ENCODE results near the gene DPYD.

Gene DPYD

GRCh38 chr1:97157991-97158390 is 762.8 kb downstream of the DPYD start:
- no peak for DNase-seq
- no peak for TF ChIP-seq CTCF (IDR thresholded peaks at IDR 0.05; ENCODE audit: low read depth, low read length)
- Histone ChIP-seq H3K36me3 (no peaks in the 10 kb centered on the region), H3K27ac (no peak overlapping the region), H3K4me3 (ENCODE audit: low read depth, low read length) (no peak overlapping the region), H3K27me3 (ENCODE audit: insufficient read depth, low read depth, severe bottlenecking) (no peaks in the 10 kb centered on the region), H3K9me3 (ENCODE audit: severe bottlenecking) (no peaks in the 10 kb centered on the region)

GRCh38 chr1:97151651-97152050 is 769.2 kb downstream of the DPYD start:
- no peaks in the 10 kb centered on the region for H3K27me3 ChIP-seq (ENCODE audit: insufficient read depth, low read depth, severe bottlenecking)
- no peaks in the 10 kb centered on the region for H3K36me3 ChIP-seq
- H3K27ac ChIP-seq = no peak overlapping the region
- H3K9me3 ChIP-seq (ENCODE audit: severe bottlenecking) = no peaks in the 10 kb centered on the region
- no peak for TF ChIP-seq CTCF (IDR thresholded peaks at IDR 0.05; ENCODE audit: low read depth, low read length)
- no peak overlapping the region for H3K4me3 ChIP-seq (ENCODE audit: low read depth, low read length)
- no peak for DNase-seq

- H3K9me3 ChIP-seq (ENCODE audit: severe bottlenecking) = no peaks in the 10 kb centered on the region
- no peak overlapping the region for H3K4me3 ChIP-seq (ENCODE audit: low read depth, low read length)
- DNase-seq = no peak
- H3K36me3 ChIP-seq = no peaks in the 10 kb centered on the region
- H3K27ac ChIP-seq = no peak overlapping the region
- TF ChIP-seq CTCF (IDR thresholded peaks at IDR 0.05; ENCODE audit: low read depth, low read length) = no peak
- no peaks in the 10 kb centered on the region for H3K27me3 ChIP-seq (ENCODE audit: insufficient read depth, low read depth, severe bottlenecking)
These were observed 775.4 kb downstream of the DPYD start for GRCh38 chr1:97145321-97145956.

GRCh38 chr1:97144527-97144926 is 776.3 kb downstream of the DPYD start:
- H3K4me3 ChIP-seq (ENCODE audit: low read depth, low read length) = no peak overlapping the region
- H3K36me3 ChIP-seq = no peaks in the 10 kb centered on the region
- DNase-seq = no peak
- no peaks in the 10 kb centered on the region for H3K9me3 ChIP-seq (ENCODE audit: severe bottlenecking)
- TF ChIP-seq CTCF (IDR thresholded peaks at IDR 0.05; ENCODE audit: low read depth, low read length) = no peak
- no peak overlapping the region for H3K27ac ChIP-seq
- no peaks in the 10 kb centered on the region for H3K27me3 ChIP-seq (ENCODE audit: insufficient read depth, low read depth, severe bottlenecking)

- DNase-seq = no peak
- Histone ChIP-seq H3K36me3 (no peaks in the 10 kb centered on the region), H3K27me3 (ENCODE audit: insufficient read depth, low read depth, severe bottlenecking) (no peaks in the 10 kb centered on the region), H3K4me3 (ENCODE audit: low read depth, low read length) (no peak overlapping the region), H3K9me3 (ENCODE audit: severe bottlenecking) (no peaks in the 10 kb centered on the region), H3K27ac (no peak overlapping the region)
- no peak for TF ChIP-seq CTCF (IDR thresholded peaks at IDR 0.05; ENCODE audit: low read depth, low read length)
These were observed 777.5 kb downstream of the DPYD start for GRCh38 chr1:97143236-97143882.

- H3K36me3 ChIP-seq = no peaks in the 10 kb centered on the region
- TF ChIP-seq CTCF (IDR thresholded peaks at IDR 0.05; ENCODE audit: low read depth, low read length) = no peak
- no peak overlapping the region for H3K27ac ChIP-seq
- DNase-seq = no peak
- no peaks in the 10 kb centered on the region for H3K27me3 ChIP-seq (ENCODE audit: insufficient read depth, low read depth, severe bottlenecking)
- H3K4me3 ChIP-seq (ENCODE audit: low read depth, low read length) = no peak overlapping the region
- no peaks in the 10 kb centered on the region for H3K9me3 ChIP-seq (ENCODE audit: severe bottlenecking)
These were observed 780.2 kb downstream of the DPYD start for GRCh38 chr1:97140611-97141010.
